A549 treated with CpdA at 1 μM for 4 hours (cell line): ENCODE results near the gene KCNH6. TPM values are rescaled to one million over a fixed set of nuclear protein-coding genes. Genes with fewer than 3 reads are reported as not detected.

Experiments
- total RNA-seq: library from RNA; stranded (reverse); fragments of 200-300 nt; extraction: Qiagen RNA extraction; gene quantifications from 5 replicates; pipeline ENCODE4 v1.2.3, GENCODE V29; 2022; ENCODE audit warnings: low read depth

The KCNH6 gene, protein sequence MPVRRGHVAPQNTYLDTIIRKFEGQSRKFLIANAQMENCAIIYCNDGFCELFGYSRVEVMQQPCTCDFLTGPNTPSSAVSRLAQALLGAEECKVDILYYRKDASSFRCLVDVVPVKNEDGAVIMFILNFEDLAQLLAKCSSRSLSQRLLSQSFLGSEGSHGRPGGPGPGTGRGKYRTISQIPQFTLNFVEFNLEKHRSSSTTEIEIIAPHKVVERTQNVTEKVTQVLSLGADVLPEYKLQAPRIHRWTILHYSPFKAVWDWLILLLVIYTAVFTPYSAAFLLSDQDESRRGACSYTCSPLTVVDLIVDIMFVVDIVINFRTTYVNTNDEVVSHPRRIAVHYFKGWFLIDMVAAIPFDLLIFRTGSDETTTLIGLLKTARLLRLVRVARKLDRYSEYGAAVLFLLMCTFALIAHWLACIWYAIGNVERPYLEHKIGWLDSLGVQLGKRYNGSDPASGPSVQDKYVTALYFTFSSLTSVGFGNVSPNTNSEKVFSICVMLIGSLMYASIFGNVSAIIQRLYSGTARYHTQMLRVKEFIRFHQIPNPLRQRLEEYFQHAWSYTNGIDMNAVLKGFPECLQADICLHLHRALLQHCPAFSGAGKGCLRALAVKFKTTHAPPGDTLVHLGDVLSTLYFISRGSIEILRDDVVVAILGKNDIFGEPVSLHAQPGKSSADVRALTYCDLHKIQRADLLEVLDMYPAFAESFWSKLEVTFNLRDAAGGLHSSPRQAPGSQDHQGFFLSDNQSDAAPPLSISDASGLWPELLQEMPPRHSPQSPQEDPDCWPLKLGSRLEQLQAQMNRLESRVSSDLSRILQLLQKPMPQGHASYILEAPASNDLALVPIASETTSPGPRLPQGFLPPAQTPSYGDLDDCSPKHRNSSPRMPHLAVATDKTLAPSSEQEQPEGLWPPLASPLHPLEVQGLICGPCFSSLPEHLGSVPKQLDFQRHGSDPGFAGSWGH
- total RNA-seq, result not detected in 5 replicates

DNA sequence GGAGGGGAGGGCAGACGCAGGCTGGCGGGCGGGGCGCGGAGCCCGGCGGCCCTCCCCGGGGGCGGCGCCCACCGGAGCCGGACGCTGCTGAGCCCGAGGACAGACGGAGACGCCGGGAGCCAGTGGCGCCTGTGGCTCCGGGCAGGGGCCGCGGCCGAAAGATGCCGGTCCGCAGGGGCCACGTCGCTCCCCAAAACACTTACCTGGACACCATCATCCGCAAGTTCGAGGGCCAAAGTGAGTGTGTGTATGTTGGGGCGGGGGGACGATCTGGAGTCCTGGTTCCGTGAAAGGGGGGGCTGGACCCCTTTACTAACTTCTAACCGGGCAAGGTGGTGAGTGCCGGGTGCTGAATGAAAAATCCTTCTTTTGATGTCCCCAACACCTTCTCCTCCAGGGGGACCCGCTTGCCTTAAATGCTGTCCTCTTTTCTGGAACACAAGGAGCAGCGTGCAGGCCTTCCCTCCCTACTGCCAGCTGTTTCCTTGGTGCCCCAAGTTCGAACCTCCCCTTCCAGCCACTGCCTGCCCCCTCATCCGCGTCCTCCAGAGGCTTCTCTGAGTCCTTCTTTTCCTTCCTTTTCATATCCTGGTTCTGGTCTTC is at the start of gene KCNH6:
KCNH6 (plus strand) TSS at position 106 of the 603 bp plus-strand sequence; CDS start at position 162, 56 bp downstream.

DNA sequence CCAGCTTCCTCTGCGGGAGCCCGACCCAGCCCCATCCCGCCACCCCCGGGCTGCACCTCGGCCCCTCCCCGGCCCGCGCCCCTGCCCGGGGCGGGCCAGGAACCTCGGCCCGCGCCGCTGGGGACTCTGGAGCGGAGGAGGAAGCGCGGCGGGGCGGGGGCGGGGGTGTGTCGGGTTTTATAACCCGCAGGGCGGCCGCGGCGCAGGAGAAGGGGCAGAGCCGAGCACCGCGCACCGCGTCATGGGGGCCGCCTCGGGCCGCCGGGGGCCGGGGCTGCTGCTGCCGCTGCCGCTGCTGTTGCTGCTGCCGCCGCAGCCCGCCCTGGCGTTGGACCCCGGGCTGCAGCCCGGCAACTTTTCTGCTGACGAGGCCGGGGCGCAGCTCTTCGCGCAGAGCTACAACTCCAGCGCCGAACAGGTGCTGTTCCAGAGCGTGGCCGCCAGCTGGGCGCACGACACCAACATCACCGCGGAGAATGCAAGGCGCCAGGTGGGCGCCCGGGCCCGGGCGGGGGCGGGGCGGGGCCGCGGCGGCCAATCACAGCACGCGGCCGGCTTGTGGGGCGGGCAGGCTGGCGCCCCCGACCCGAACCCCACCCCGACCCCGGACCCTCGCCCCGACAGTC is 46.2 kb upstream of the KCNH6 start, which contains the start of gene ACE:
ACE (plus strand) TSS at position 208 of the 626 bp plus-strand sequence; CDS start at position 242, 34 bp downstream.

DNA sequence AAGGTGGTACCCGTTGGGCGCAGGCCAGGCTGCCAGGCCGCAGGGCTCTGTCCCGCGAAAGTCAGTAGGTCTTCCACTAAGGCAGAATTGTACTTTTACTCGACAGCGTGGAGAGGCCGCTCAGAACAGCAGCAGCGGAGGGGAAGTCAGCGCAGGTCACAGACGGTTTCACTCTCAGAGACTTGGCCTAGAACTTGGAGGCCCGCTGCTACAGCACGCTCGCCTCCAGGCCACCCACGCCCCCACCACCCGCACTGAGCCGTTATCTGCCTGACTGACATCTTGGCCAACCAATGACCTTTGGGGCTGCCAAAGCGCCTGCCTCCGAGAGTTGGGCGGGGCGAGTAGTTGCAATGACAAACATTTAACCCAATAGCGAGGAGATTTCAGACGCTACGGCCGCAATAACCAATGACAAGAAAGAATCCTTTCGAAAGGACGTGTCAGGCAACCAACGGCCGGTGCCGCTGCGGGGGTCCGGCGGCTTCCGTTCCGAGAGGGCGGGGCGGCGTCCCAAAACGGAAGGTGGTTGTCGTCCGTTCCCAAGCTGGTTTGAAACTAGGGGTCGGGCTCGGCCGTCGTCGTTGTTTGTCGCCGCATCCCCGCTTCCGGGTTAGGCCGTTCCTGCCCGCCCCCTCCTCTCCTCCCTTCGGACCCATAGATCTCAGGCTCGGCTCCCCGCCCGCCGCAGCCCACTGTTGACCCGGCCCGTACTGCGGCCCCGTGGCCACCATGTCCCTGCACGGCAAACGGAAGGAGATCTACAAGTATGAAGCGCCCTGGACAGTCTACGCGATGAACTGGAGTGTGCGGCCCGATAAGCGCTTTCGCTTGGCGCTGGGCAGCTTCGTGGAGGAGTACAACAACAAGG is 27.0 kb downstream of the KCNH6 start, which contains the start of gene DCAF7:
DCAF7 (plus strand) TSS at position 532 of the 871 bp plus-strand sequence; CDS start at position 733, 201 bp downstream.

Other genes starting within 250 kb of the KCNH6 start
- gene CYB561, start 77.1 kb upstream of the KCNH6 start, total RNA-seq, result 26.2 to 32.0 TPM (median 30.3 TPM) in 5 replicates
- gene ACE, start 46.3 kb upstream of the KCNH6 start, total RNA-seq, result 0.36 to 0.72 TPM (median 0.55 TPM) in 5 replicates
- gene DCAF7, start 27.1 kb downstream of the KCNH6 start, total RNA-seq, result 45.4 to 64.5 TPM (median 61.0 TPM) in 5 replicates
- 49.0 to 56.3 TPM (median 54.1 TPM) in 5 replicates for gene TACO1, start 77.5 kb downstream of the KCNH6 start, total RNA-seq
- 13.7 to 18.0 TPM (median 16.9 TPM) in 5 replicates for gene MAP3K3, start 99.1 kb downstream of the KCNH6 start, total RNA-seq
- 9.4 to 14.6 TPM (median 10.9 TPM) in 5 replicates for gene LIMD2, start 176.8 kb downstream of the KCNH6 start, total RNA-seq
- 25.8 to 28.1 TPM (median 25.9 TPM) in 5 replicates for gene STRADA, start 218.4 kb downstream of the KCNH6 start, total RNA-seq